HG02588 (cell line): Measurements from ENCODE around the gene GLIS2.
A peak's percentile ranks its signal among the peaks of the same experiment; 100 is the strongest.

ENCODE experiments used
- ATAC-seq: cut with Tn5 transposase; IDR thresholded peaks from one replicate; pipeline ENCODE4 v1.9.1; 2021; ENCODE audit warnings: mild to moderate bottlenecking, moderate library complexity; ENCODE audit not compliant: unreplicated experiment

Gene GLIS2

GRCh38 chr16:4315186-4316107 is at the start of gene GLIS2:
Gene GLIS2 (plus strand): TSS chr16:4316067. CDS start chr16:4332281, 16,214 bp downstream.
- no peak for ATAC-seq

- ATAC-seq = no peak
These were observed 49.5 kb upstream of the GLIS2 start for GRCh38 chr16:4266372-4266771.

- no peak for ATAC-seq
These were observed 45.8 kb upstream of the GLIS2 start for GRCh38 chr16:4270091-4270490.

- ATAC-seq = no peak
These were observed 45.3 kb upstream of the GLIS2 start for GRCh38 chr16:4270595-4270994.

GRCh38 chr16:4271176-4272113 is 44.4 kb upstream of the GLIS2 start:
- ATAC-seq = peak; percentile 63

- no peak for ATAC-seq
These were observed 43.5 kb upstream of the GLIS2 start for GRCh38 chr16:4272114-4272956.

- ATAC-seq = no peak
These were observed 42.0 kb upstream of the GLIS2 start for GRCh38 chr16:4273858-4274311.

GRCh38 chr16:4275861-4276260 is 40.0 kb upstream of the GLIS2 start:
- ATAC-seq = no peak

GRCh38 chr16:4277987-4278513 is 37.8 kb upstream of the GLIS2 start:
- no peak for ATAC-seq

GRCh38 chr16:4280625-4281024 is 35.2 kb upstream of the GLIS2 start:
- no peak for ATAC-seq

GRCh38 chr16:4283441-4283840 is 32.4 kb upstream of the GLIS2 start:
- ATAC-seq = no peak

- no peak for ATAC-seq
These were observed 31.9 kb upstream of the GLIS2 start for GRCh38 chr16:4283939-4284338.

GRCh38 chr16:4285167-4285566 is 30.7 kb upstream of the GLIS2 start:
- ATAC-seq = no peak

GRCh38 chr16:4288148-4288921 is 27.5 kb upstream of the GLIS2 start:
- ATAC-seq = peak; percentile 81

GRCh38 chr16:4290236-4290830 is 25.5 kb upstream of the GLIS2 start:
- no peak for ATAC-seq

- ATAC-seq = no peak
These were observed 24.2 kb upstream of the GLIS2 start for GRCh38 chr16:4291699-4292098.

GRCh38 chr16:4293181-4293716 is 22.6 kb upstream of the GLIS2 start:
- ATAC-seq = no peak

- ATAC-seq = no peak
These were observed 21.9 kb upstream of the GLIS2 start for GRCh38 chr16:4293822-4294457.
